ENCODE measurements around the gene NUBP2.

GRCh38 chr16:1784977-1785845 is 2.5 kb downstream of the NUBP2 start:
- TF ChIP-seq CTCF (conservative IDR thresholded peaks at IDR 0.05; ENCODE audit: low read depth, low read length) (no peak), EZH2 (IDR thresholded peaks at IDR 0.05; ENCODE audit: borderline replicate concordance, low read depth, low read length, poor library complexity, severe bottlenecking) (no peak)
